HEK293 (cell line): ENCODE results near the gene CDC20.
A peak's percentile ranks its signal among the peaks of the same experiment; 100 is the strongest.

Experiments
- MYNN ChIP-seq: fragments of 450-650 bp; formaldehyde crosslinking; IDR thresholded peaks from 2 replicates; pipeline ENCODE4 v1.5.1; 2016; ENCODE audit warnings: missing biosample characterization, missing genetic modification characterization, borderline replicate concordance
- SCRT1 ChIP-seq: fragments of 450-650 bp; formaldehyde crosslinking; IDR thresholded peaks from 2 replicates; pipeline ENCODE4 v1.5.1; 2016; ENCODE audit warnings: missing biosample characterization, missing genetic modification characterization, borderline replicate concordance
- TRIM28 ChIP-seq: IDR thresholded peaks from 2 replicates; pipeline ENCODE4 v1.6.1; 2011; ENCODE audit warnings: low read length, control low read depth, borderline replicate concordance
- YY2 ChIP-seq: fragments of 450-650 bp; formaldehyde crosslinking; IDR thresholded peaks from 2 replicates; pipeline ENCODE4 v1.5.1; 2016; ENCODE audit warnings: missing biosample characterization, missing genetic modification characterization
- ZNF138 ChIP-seq: fragments of 450-650 bp; formaldehyde crosslinking; IDR thresholded peaks from 2 replicates; pipeline ENCODE4 v1.5.1; 2016; ENCODE audit warnings: missing biosample characterization, missing genetic modification characterization, borderline replicate concordance
- ZNF274 ChIP-seq, 2 experiments: fragments of 200-500 bp in 1 of 2; fragments of 450-650 bp in 1 of 2; sonication (Bioruptor generic) in 1 of 2; formaldehyde crosslinking in 1 of 2; IDR thresholded peaks; 2 replicates each; pipeline versions ENCODE4 v1.5.1 to v1.6.1; 2014 to 2016; ENCODE audit warnings: borderline replicate concordance in 1 of 2, inconsistent platforms in 1 of 2, low read length in 1 of 2, missing biosample characterization in 1 of 2, missing genetic modification characterization in 1 of 2
- ZNF391 ChIP-seq: fragments of 450-650 bp; formaldehyde crosslinking; IDR thresholded peaks from 2 replicates; pipeline ENCODE4 v1.5.1; 2016; ENCODE audit warnings: low read depth, missing biosample characterization, missing genetic modification characterization, borderline replicate concordance
- ZNF561 ChIP-seq: fragments of 450-650 bp; IDR thresholded peaks from 2 replicates; pipeline ENCODE4 v1.5.1; 2018; ENCODE audit warnings: missing biosample characterization, missing genetic modification characterization, borderline replicate concordance
- ZNF596 ChIP-seq: fragments of 450-650 bp; IDR thresholded peaks from 2 replicates; pipeline ENCODE4 v1.5.0; 2018; ENCODE audit warnings: missing biosample characterization, mild to moderate bottlenecking, missing genetic modification characterization, moderate library complexity
- ZNF621 ChIP-seq: fragments of 450-650 bp; formaldehyde crosslinking; IDR thresholded peaks from 2 replicates; pipeline ENCODE4 v1.5.1; 2017; ENCODE audit warnings: missing biosample characterization, missing genetic modification characterization
- ZNF707 ChIP-seq: fragments of 450-650 bp; formaldehyde crosslinking; IDR thresholded peaks from 2 replicates; pipeline ENCODE4 v1.5.1; 2016; ENCODE audit warnings: missing biosample characterization, missing genetic modification characterization
- TF ChIP-seq, protein P1 (sequence below): fragments of 450-650 bp; formaldehyde crosslinking; IDR thresholded peaks from 2 replicates; pipeline ENCODE4 v1.5.1; 2017; ENCODE audit warnings: missing biosample characterization, missing genetic modification characterization
- TF ChIP-seq, protein P2 (sequence below): fragments of 450-650 bp; formaldehyde crosslinking; IDR thresholded peaks from 2 replicates; pipeline ENCODE4 v1.5.1; 2016; ENCODE audit warnings: missing biosample characterization, missing genetic modification characterization
- TF ChIP-seq, protein P3 (sequence below): fragments of 450-650 bp; formaldehyde crosslinking; IDR thresholded peaks from 2 replicates; pipeline ENCODE4 v1.5.1; 2017; ENCODE audit warnings: missing biosample characterization, missing genetic modification characterization
- TF ChIP-seq, protein P4 (sequence below): fragments of 450-650 bp; formaldehyde crosslinking; IDR thresholded peaks from 2 replicates; pipeline ENCODE4 v1.5.1; 2016; ENCODE audit warnings: missing biosample characterization, missing genetic modification characterization
- TF ChIP-seq, protein P5 (sequence below): fragments of 450-650 bp; formaldehyde crosslinking; IDR thresholded peaks from 2 replicates; pipeline ENCODE4 v1.5.1; 2016; ENCODE audit warnings: missing biosample characterization, missing genetic modification characterization

The CDC20 gene

DNA sequence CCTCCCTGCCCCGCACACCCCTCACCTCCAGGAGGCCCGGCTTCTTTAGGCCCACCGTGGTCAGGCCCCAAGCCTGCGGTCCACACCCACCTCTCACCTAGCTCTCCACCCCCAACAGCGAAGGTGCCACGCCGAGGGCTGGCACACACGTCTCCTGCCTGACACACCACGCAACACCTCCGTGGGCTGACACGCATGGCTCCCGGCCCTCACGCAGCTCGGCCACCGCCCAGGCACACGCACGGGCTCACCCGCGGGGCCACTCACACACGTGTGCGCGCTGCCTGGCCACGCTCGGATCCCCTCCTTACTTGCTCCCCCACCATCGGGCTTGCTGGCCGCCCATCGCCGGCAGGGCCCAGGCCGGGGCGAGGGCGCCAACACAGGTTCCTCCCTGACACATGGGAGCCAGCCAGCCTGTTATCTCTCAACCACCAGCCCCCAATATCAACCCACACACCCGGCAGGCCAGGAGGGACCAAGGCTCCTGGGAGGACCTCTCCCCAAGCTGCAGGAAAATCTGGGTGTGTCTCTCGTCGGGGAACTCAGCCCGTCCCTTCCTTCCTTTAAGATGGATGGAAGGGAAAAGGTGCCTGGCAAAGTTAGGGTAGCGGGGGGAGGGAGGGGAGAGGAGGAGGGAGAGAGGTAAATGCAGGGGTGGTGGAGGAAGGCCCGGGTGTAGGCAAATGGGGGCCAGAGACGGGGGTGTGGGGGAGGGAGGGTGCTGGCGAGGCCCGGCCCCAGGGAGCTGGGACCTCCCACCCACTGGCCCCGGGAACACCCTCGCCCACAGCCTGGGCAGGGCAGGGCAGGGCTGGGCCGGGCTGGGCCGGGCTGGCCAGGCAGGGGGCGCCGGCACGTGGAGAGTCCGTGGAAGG is 8.5 kb downstream of the CDC20 start (continued):
- TF ChIP-seq, protein P1, sequence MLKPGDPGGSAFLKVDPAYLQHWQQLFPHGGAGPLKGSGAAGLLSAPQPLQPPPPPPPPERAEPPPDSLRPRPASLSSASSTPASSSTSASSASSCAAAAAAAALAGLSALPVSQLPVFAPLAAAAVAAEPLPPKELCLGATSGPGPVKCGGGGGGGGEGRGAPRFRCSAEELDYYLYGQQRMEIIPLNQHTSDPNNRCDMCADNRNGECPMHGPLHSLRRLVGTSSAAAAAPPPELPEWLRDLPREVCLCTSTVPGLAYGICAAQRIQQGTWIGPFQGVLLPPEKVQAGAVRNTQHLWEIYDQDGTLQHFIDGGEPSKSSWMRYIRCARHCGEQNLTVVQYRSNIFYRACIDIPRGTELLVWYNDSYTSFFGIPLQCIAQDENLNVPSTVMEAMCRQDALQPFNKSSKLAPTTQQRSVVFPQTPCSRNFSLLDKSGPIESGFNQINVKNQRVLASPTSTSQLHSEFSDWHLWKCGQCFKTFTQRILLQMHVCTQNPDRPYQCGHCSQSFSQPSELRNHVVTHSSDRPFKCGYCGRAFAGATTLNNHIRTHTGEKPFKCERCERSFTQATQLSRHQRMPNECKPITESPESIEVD (tag by site-specific recombination): no peak
- TF ChIP-seq ZNF621 (tag by site-specific recombination) (no peak), SCRT1 (tag by site-specific recombination) (no peak), ZNF561 (tag by site-specific recombination) (no peak; the same call in 1 of the 2 replicates), YY2 (tag by site-specific recombination) (no peak), ZNF707 (no peak), ZNF138 (tag by site-specific recombination) (no peak), ZNF391 (no peak), ZNF596 (tag by site-specific recombination) (no peak), TRIM28 (no peak), ZNF274 (IDR thresholded peaks at IDR 0.05; ENCODE audit: low read length) (no peak), ZNF274 (tag by site-specific recombination; IDR thresholded peaks at IDR 0.05; ENCODE audit: borderline replicate concordance) (no peak), MYNN (tag by site-specific recombination) (no peak)
- TF ChIP-seq, protein P2, sequence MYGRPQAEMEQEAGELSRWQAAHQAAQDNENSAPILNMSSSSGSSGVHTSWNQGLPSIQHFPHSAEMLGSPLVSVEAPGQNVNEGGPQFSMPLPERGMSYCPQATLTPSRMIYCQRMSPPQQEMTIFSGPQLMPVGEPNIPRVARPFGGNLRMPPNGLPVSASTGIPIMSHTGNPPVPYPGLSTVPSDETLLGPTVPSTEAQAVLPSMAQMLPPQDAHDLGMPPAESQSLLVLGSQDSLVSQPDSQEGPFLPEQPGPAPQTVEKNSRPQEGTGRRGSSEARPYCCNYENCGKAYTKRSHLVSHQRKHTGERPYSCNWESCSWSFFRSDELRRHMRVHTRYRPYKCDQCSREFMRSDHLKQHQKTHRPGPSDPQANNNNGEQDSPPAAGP (tag by site-specific recombination): peak; percentile 17; the same call in 1 of the 2 replicates
- TF ChIP-seq, protein P3, sequence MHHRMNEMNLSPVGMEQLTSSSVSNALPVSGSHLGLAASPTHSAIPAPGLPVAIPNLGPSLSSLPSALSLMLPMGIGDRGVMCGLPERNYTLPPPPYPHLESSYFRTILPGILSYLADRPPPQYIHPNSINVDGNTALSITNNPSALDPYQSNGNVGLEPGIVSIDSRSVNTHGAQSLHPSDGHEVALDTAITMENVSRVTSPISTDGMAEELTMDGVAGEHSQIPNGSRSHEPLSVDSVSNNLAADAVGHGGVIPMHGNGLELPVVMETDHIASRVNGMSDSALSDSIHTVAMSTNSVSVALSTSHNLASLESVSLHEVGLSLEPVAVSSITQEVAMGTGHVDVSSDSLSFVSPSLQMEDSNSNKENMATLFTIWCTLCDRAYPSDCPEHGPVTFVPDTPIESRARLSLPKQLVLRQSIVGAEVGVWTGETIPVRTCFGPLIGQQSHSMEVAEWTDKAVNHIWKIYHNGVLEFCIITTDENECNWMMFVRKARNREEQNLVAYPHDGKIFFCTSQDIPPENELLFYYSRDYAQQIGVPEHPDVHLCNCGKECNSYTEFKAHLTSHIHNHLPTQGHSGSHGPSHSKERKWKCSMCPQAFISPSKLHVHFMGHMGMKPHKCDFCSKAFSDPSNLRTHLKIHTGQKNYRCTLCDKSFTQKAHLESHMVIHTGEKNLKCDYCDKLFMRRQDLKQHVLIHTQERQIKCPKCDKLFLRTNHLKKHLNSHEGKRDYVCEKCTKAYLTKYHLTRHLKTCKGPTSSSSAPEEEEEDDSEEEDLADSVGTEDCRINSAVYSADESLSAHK (tag by site-specific recombination): no peak
- TF ChIP-seq, protein P4, sequence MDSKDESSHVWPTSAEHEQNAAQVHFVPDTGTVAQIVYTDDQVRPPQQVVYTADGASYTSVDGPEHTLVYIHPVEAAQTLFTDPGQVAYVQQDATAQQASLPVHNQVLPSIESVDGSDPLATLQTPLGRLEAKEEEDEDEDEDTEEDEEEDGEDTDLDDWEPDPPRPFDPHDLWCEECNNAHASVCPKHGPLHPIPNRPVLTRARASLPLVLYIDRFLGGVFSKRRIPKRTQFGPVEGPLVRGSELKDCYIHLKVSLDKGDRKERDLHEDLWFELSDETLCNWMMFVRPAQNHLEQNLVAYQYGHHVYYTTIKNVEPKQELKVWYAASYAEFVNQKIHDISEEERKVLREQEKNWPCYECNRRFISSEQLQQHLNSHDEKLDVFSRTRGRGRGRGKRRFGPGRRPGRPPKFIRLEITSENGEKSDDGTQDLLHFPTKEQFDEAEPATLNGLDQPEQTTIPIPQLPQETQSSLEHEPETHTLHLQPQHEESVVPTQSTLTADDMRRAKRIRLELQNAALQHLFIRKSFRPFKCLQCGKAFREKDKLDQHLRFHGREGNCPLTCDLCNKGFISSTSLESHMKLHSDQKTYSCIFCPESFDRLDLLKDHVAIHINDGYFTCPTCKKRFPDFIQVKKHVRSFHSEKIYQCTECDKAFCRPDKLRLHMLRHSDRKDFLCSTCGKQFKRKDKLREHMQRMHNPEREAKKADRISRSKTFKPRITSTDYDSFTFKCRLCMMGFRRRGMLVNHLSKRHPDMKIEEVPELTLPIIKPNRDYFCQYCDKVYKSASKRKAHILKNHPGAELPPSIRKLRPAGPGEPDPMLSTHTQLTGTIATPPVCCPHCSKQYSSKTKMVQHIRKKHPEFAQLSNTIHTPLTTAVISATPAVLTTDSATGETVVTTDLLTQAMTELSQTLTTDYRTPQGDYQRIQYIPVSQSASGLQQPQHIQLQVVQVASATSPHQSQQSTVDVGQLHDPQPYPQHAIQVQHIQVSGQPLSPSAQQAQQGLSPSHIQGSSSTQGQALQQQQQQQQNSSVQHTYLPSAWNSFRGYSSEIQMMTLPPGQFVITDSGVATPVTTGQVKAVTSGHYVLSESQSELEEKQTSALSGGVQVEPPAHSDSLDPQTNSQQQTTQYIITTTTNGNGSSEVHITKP (tag by site-specific recombination): no peak
- TF ChIP-seq, protein P5, sequence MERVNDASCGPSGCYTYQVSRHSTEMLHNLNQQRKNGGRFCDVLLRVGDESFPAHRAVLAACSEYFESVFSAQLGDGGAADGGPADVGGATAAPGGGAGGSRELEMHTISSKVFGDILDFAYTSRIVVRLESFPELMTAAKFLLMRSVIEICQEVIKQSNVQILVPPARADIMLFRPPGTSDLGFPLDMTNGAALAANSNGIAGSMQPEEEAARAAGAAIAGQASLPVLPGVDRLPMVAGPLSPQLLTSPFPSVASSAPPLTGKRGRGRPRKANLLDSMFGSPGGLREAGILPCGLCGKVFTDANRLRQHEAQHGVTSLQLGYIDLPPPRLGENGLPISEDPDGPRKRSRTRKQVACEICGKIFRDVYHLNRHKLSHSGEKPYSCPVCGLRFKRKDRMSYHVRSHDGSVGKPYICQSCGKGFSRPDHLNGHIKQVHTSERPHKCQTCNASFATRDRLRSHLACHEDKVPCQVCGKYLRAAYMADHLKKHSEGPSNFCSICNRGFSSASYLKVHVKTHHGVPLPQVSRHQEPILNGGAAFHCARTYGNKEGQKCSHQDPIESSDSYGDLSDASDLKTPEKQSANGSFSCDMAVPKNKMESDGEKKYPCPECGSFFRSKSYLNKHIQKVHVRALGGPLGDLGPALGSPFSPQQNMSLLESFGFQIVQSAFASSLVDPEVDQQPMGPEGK (tag by site-specific recombination): peak; percentile 9
- TF ChIP-seq, all 188 proteins: peak for 13
